ENCODE data around the gene UCN3.
"Not testable (repeated sequence)": the region's sequence is repeated elsewhere in the genome, so short reads cannot be mapped to it uniquely, and the experiment has no call there.

Gene UCN3

GRCh38 chr10:5410787-5411186 is 46.0 kb downstream of the UCN3 start:
- DNase-seq, result not testable (repeated sequence)

GRCh38 chr10:5411941-5412276 is 47.1 kb downstream of the UCN3 start:
- no peak for DNase-seq

GRCh38 chr10:5412277-5412941 is 47.6 kb downstream of the UCN3 start, which contains the start of gene NET1:
NET1 (plus strand) TSS chr10:5412557; CDS start chr10:5412693, 136 bp downstream.
- DNase-seq, result peak; percentile 71 to 75

GRCh38 chr10:5413012-5413938 is 48.5 kb downstream of the UCN3 start:
- DNase-seq, result no peak

GRCh38 chr10:5416981-5417380 is 52.2 kb downstream of the UCN3 start:
- DNase-seq, result no peak

- DNase-seq, result no peak
Observed at GRCh38 chr10:5418584-5418983, 53.8 kb downstream of the UCN3 start.

GRCh38 chr10:5419466-5420094 is 54.8 kb downstream of the UCN3 start:
- DNase-seq, result no peak

- no peak for DNase-seq
Observed at GRCh38 chr10:5423771-5424170, 59.0 kb downstream of the UCN3 start.
